Hematopoietic multipotent progenitor cell treated with erythropoietin and hydrocortisone succinate and interleukin-3 and kit ligand, for 6 days (in vitro differentiated cells): ENCODE data around the gene FGG.

Source experiments
- DNase-seq: peaks from one replicate; pipeline ENCODE4 v3.0.0-alpha.2; 2015

Gene FGG

GRCh38 chr4:154612472-154613414 is at the start of gene FGG:
FGG (minus strand) TSS chr4:154612656; CDS start chr4:154612609, 47 bp downstream.
- no peak for DNase-seq

- no peak for DNase-seq
These were observed 47.6 kb upstream of the FGG start for GRCh38 chr4:154660052-154660451.

- DNase-seq = no peak
These were observed 46.4 kb upstream of the FGG start for GRCh38 chr4:154658680-154659405.

- DNase-seq = no peak
These were observed 31.0 kb upstream of the FGG start for GRCh38 chr4:154643493-154643892.

GRCh38 chr4:154642373-154643009 is 30.0 kb upstream of the FGG start:
- DNase-seq = no peak

GRCh38 chr4:154640999-154641398 is 28.5 kb upstream of the FGG start:
- DNase-seq = no peak

- no peak for DNase-seq
These were observed 21.6 kb upstream of the FGG start for GRCh38 chr4:154634058-154634457.

GRCh38 chr4:154631828-154632227 is 19.4 kb upstream of the FGG start:
- no peak for DNase-seq

GRCh38 chr4:154630324-154630723 is 17.9 kb upstream of the FGG start:
- DNase-seq = no peak

GRCh38 chr4:154626793-154627484 is 14.5 kb upstream of the FGG start:
- DNase-seq = peak; percentile 76

- DNase-seq = no peak
These were observed 13.5 kb upstream of the FGG start for GRCh38 chr4:154625971-154626370.

- DNase-seq = no peak
These were observed 11.5 kb upstream of the FGG start for GRCh38 chr4:154623995-154624394.

GRCh38 chr4:154623436-154623835 is 11.0 kb upstream of the FGG start:
- peak; percentile 28 for DNase-seq

GRCh38 chr4:154622598-154622997 is 10.1 kb upstream of the FGG start:
- DNase-seq = peak; percentile 79

GRCh38 chr4:154620111-154620510 is 7.7 kb upstream of the FGG start:
- no peak for DNase-seq

GRCh38 chr4:154618708-154619315 is 6.4 kb upstream of the FGG start:
- peak; percentile 80 for DNase-seq

GRCh38 chr4:154617820-154618317 is 5.4 kb upstream of the FGG start:
- no peak for DNase-seq

GRCh38 chr4:154616731-154617130 is 4.3 kb upstream of the FGG start:
- DNase-seq = no peak

- no peak for DNase-seq
These were observed 3.8 kb upstream of the FGG start for GRCh38 chr4:154616287-154616686.

GRCh38 chr4:154615211-154615610 is 2.8 kb upstream of the FGG start:
- DNase-seq = no peak

- no peak for DNase-seq
These were observed 1.9 kb upstream of the FGG start for GRCh38 chr4:154614306-154614705.

- DNase-seq = no peak
These were observed 623 bp downstream of the FGG start for GRCh38 chr4:154611833-154612232.
